ENCODE results near the gene TARBP1. TPM values are rescaled to one million over a fixed set of nuclear protein-coding genes. Genes with fewer than 3 reads are reported as not detected.

The TARBP1 gene
- 10 to 100 TPM; 53.9 to 61.3 TPM for total RNA-seq

- no peaks in the 10 kb centered on the region for H3K9me3 Mint-ChIP-seq
These were observed at the start of gene TARBP1 for GRCh38 chr1:234478481-234479309. TARBP1 (minus strand) TSS chr1:234479179; CDS start chr1:234479103, 76 bp downstream.

GRCh38 chr1:234528074-234528865, 49.3 kb upstream of the TARBP1 start:
- Mint-ChIP-seq H3K4me1 (ENCODE audit: low read depth) (peaks cover 19% of the 10 kb centered on the region), H3K27ac (no peak overlapping the region), H3K4me3 (no peak overlapping the region), H3K9me3 (no peaks in the 10 kb centered on the region), H3K36me3 (ENCODE audit: low read depth) (no peaks in the 10 kb centered on the region), H3K27me3 (peaks cover 15% of the 10 kb centered on the region)
- ChIA-PET POLR2A (interaction anchor here (0.6 to 2.3 kb wide), 4 partner anchors 10 to 83 kb away, joined by 3 to 8 read pairs (median 4); no protein-coding TSS in a partner anchor), CTCF (interaction anchor here (3.7 kb wide), 1 partner anchor 15 kb away, joined by 13 read pairs; no protein-coding TSS in a partner anchor)
- DNase-seq (no peak), ATAC-seq (no peak)
- TF ChIP-seq CTCF (IDR thresholded peaks at IDR 0.05), result no peak
- intact Hi-C loops (cut with micrococcal nuclease), result no loop called here

More at GRCh38 chr1:234478481-234479309, at the start of gene TARBP1:
- ATAC-seq, result peak; percentile 83
- Mint-ChIP-seq H3K27me3 (peaks cover 10% of the 10 kb centered on the region), H3K4me3 (peak within 1 kb of the TSS; percentile 88), H3K27ac (peak within 1 kb of the TSS; percentile 79), H3K36me3 (ENCODE audit: low read depth) (peaks cover 17% of the 10 kb centered on the region), H3K4me1 (ENCODE audit: low read depth) (peaks cover 49% of the 10 kb centered on the region)
- TF ChIP-seq CTCF (IDR thresholded peaks at IDR 0.05), result no peak
- POLR2A ChIA-PET, result interaction anchor here (0.6 to 2.0 kb wide), 10 partner anchors 8 to 1423 kb away, joined by 3 to 12 read pairs (median 4); partner anchors contain the start of genes COA6 and IRF2BP2
- peak; percentile 79 for DNase-seq
- intact Hi-C loops (cut with micrococcal nuclease), result no loop called here
- CTCF ChIA-PET, result interaction anchor here (0.6 to 2.0 kb wide), 4 partner anchors 9 to 59 kb away, joined by 3 to 11 read pairs (median 3); no protein-coding TSS in a partner anchor

- no peak for TF ChIP-seq CTCF (IDR thresholded peaks at IDR 0.05)
- ATAC-seq (no peak), DNase-seq (no peak)
- CTCF ChIA-PET, result interaction anchor here (1.0 kb wide), 1 partner anchor 28 kb away, joined by 4 read pairs; no protein-coding TSS in a partner anchor
- H3K9me3 Mint-ChIP-seq, result no peaks in the 10 kb centered on the region
- POLR2A ChIA-PET, result interaction anchor here (2.3 kb wide), 1 partner anchor 9 kb away, joined by 8 read pairs; no protein-coding TSS in a partner anchor
- H3K27ac Mint-ChIP-seq, result no peak overlapping the region
- no peaks in the 10 kb centered on the region for H3K36me3 Mint-ChIP-seq (ENCODE audit: low read depth)
- H3K4me1 Mint-ChIP-seq (ENCODE audit: low read depth), result peaks cover 19% of the 10 kb centered on the region
- H3K4me3 Mint-ChIP-seq, result no peak overlapping the region
- intact Hi-C loops (cut with micrococcal nuclease), result no loop called here
- H3K27me3 Mint-ChIP-seq, result peaks cover 15% of the 10 kb centered on the region
These were observed 48.4 kb upstream of the TARBP1 start for GRCh38 chr1:234527346-234527745.

- no peak overlapping the region for H3K4me3 Mint-ChIP-seq
- ChIA-PET POLR2A (interaction anchor here (1.0 kb wide), 1 partner anchor 12 kb away, joined by 3 read pairs; no protein-coding TSS in a partner anchor), CTCF (interaction anchor here (1.0 kb wide), 1 partner anchor 28 kb away, joined by 4 read pairs; no protein-coding TSS in a partner anchor)
- H3K36me3 Mint-ChIP-seq (ENCODE audit: low read depth), result no peaks in the 10 kb centered on the region
- peaks cover 15% of the 10 kb centered on the region for H3K27me3 Mint-ChIP-seq
- TF ChIP-seq CTCF (IDR thresholded peaks at IDR 0.05), result no peak
- ATAC-seq (no peak), DNase-seq (no peak)
- intact Hi-C loops (cut with micrococcal nuclease), result no loop called here
- no peak overlapping the region for H3K27ac Mint-ChIP-seq
- no peaks in the 10 kb centered on the region for H3K9me3 Mint-ChIP-seq
- peaks cover 19% of the 10 kb centered on the region for H3K4me1 Mint-ChIP-seq (ENCODE audit: low read depth)
These were observed 47.9 kb upstream of the TARBP1 start for GRCh38 chr1:234526922-234527321.

Measured in activated CD8-positive, alpha-beta T cell treated with anti-CD3 and anti-CD28 coated beads for 36 hours (primary cell).